GM18517 (cell line): Measurements from ENCODE around the gene COPZ1.
"Not testable (repeated sequence)": the region's sequence is repeated elsewhere in the genome, so short reads cannot be mapped to it uniquely, and the experiment has no call there.

Source experiments
- ATAC-seq: cut with Tn5 transposase; IDR thresholded peaks from one replicate; pipeline ENCODE4 v1.9.1; 2021; ENCODE audit warnings: mild to moderate bottlenecking, moderate library complexity; ENCODE audit not compliant: unreplicated experiment

Gene COPZ1

GRCh38 chr12:54294152-54294952 lies 30.6 kb upstream of the COPZ1 start:
- ATAC-seq, result no peak

GRCh38 chr12:54294953-54295566 lies 29.9 kb upstream of the COPZ1 start:
- ATAC-seq, result no peak

- ATAC-seq, result no peak
Measured at GRCh38 chr12:54296393-54297099, 28.4 kb upstream of the COPZ1 start.

GRCh38 chr12:54298904-54299303 lies 26.0 kb upstream of the COPZ1 start:
- ATAC-seq, result no peak

GRCh38 chr12:54299515-54300224 lies 25.3 kb upstream of the COPZ1 start:
- ATAC-seq, result no peak

- no peak for ATAC-seq
Measured at GRCh38 chr12:54300225-54300731, 24.7 kb upstream of the COPZ1 start.

- no peak for ATAC-seq
Measured at GRCh38 chr12:54300732-54301427, 24.1 kb upstream of the COPZ1 start, which contains the start of gene NFE2. NFE2 (minus strand) TSS chr12:54301015; CDS start chr12:54295248, 5,767 bp downstream.

GRCh38 chr12:54301428-54302048 lies 23.4 kb upstream of the COPZ1 start:
- ATAC-seq, result no peak

- ATAC-seq, result no peak
Measured at GRCh38 chr12:54303640-54304039, 21.3 kb upstream of the COPZ1 start.

- no peak for ATAC-seq
Measured at GRCh38 chr12:54304187-54304810, 20.6 kb upstream of the COPZ1 start.

- no peak for ATAC-seq
Measured at GRCh38 chr12:54306925-54307741, 17.8 kb upstream of the COPZ1 start.

GRCh38 chr12:54311051-54311450 lies 13.9 kb upstream of the COPZ1 start:
- ATAC-seq, result no peak

GRCh38 chr12:54312309-54312708 lies 12.6 kb upstream of the COPZ1 start:
- not testable (repeated sequence) for ATAC-seq

- ATAC-seq, result no peak
Measured at GRCh38 chr12:54321363-54321762, 3.6 kb upstream of the COPZ1 start.

- not testable (repeated sequence) for ATAC-seq
Measured at GRCh38 chr12:54325442-54326109, 645 bp downstream of the COPZ1 start.

- no peak for ATAC-seq
Measured at GRCh38 chr12:54328595-54329337, 3.8 kb downstream of the COPZ1 start.

- no peak for ATAC-seq
Measured at GRCh38 chr12:54329759-54330158, 4.8 kb downstream of the COPZ1 start.
